Measurements from ENCODE around the gene ANKDD1B.

DNA sequence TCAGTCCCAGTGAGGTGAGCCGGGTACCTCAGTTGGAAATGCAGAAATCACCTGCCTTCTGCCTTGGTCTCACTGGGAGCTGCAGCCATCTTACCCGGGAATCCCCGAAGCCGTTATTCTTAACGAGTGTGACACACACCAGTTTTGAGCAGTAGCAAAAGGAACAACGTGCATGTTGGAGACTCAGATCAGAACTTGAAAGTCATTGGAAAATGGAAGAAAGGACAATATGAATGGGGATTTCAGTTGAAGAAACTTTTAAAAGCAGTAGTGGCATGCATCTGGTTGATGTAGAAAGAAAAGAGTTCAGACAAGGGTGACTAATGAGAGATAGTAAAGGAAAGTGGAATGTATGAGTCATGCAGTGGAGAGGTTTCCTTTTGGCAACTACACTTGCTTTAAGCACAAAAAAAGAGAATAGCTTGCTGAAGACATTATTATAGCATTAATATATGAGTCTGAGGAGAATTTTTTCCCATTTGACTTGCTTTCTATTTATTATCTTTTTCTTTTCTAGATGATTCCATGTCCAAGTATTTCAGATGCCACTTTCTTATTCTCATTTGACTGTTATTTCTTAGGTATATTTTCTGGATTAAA lies 44.4 kb upstream of the ANKDD1B start:
- TF ChIP-seq POLR2A (IDR thresholded peaks at IDR 0.05), result no peak
- TF ChIP-seq, protein P1, sequence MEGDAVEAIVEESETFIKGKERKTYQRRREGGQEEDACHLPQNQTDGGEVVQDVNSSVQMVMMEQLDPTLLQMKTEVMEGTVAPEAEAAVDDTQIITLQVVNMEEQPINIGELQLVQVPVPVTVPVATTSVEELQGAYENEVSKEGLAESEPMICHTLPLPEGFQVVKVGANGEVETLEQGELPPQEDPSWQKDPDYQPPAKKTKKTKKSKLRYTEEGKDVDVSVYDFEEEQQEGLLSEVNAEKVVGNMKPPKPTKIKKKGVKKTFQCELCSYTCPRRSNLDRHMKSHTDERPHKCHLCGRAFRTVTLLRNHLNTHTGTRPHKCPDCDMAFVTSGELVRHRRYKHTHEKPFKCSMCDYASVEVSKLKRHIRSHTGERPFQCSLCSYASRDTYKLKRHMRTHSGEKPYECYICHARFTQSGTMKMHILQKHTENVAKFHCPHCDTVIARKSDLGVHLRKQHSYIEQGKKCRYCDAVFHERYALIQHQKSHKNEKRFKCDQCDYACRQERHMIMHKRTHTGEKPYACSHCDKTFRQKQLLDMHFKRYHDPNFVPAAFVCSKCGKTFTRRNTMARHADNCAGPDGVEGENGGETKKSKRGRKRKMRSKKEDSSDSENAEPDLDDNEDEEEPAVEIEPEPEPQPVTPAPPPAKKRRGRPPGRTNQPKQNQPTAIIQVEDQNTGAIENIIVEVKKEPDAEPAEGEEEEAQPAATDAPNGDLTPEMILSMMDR (IDR thresholded peaks at IDR 0.05), result no peak

Measured in right lobe of liver (tissue), 4 donors.